Femur (tissue), 1 donor: ENCODE data around the gene ARHGAP24.
"Not testable (repeated sequence)": the region's sequence is repeated elsewhere in the genome, so short reads cannot be mapped to it uniquely, and the experiment has no call there.

ENCODE experiments used
- DNase-seq: peaks from one replicate; pipeline ENCODE4 v3.0.0-alpha.2; 2017

The ARHGAP24 gene

DNA sequence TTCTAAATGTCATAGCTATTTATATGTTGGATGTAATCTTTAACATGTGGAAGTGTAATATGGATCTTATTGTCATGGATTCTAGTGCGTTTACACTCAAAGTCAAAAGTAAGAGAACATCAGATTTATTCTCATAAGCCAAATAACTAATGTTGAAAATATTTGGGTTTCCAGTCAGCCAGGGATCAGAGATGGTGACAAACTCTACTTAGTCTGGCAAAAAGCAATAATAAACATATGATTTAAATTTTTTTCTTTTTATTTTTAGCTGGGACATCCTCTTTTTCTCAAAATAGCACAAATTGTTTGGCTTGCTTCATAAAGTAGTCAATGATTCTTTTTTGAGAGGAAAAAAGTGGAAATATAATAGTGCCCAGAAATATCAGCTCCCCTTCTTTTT is 392.3 kb downstream of the ARHGAP24 start:
- DNase-seq = no peak

DNA sequence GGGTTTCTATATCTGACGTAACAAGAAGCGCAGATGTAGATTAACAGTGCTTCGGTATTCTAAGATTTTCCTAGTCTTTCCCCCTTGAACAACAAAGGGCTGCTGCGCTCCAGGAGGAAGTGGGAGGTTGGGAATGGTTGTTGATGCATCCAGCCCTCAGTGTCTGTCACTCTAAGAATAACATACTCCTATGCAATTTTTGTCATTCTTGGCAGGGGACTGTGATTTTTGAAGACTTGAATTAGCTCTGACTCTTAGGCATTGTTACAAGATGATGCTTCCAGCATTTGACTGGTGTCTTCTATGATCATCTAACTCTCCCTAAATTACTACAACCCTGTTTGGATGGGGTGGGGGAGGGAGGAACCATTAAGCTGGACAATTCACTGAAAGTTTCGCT is 394.2 kb downstream of the ARHGAP24 start:
- no peak for DNase-seq

DNA sequence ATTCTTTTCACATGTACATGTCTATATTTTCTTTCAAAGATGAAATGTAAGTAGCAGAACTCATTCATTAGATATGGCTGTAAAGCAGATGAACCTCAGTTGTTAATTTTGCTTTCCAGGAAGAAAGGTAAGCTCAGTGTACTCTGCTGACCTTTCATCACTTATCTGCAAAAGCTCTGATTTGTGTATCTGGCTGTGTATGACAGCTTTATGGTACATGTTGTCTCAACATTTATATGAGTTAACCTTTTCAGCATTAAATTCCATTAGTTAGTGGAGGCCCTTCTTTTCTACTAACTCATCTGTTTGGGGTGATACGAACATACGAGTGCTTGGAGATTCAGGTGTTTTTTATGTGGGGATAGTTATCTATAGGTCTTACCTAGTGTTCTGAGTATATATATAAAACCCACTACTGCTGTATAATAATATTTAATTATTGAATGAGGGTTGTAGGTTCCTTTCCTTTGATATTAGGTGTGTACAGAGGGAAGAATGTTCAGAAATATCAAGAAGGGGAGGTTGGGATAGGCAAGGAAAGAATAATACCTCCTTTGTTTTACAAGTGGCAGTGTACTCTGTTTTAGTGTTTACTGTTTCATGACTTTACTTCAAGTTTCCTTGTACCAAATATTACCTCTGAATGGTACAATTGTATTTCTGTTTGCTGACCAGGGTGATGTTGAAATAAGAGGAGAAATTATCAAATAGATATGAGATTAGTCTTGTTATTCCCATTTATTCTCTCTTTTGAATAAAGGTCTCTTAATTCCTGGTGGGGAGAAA is 395.5 kb downstream of the ARHGAP24 start:
- DNase-seq = no peak

DNA sequence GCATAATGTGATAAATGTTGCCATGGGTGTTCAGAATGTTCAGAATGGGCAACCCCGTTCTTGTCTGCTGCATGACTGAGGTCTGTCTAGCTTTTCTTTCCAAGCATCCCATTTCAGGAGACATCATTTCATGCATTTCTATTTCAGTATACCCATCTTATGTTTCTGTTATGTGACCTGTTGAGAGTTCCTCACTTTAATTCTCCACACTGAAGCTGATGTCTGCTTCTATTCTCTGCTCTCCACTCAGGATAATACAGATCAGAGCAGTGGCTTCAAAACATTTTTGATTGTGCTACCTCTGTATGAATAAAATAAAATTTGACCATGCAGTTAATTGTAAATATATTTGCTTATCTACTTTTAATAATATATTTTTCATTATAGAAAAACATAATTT is 398.6 kb downstream of the ARHGAP24 start:
- no peak for DNase-seq

DNA sequence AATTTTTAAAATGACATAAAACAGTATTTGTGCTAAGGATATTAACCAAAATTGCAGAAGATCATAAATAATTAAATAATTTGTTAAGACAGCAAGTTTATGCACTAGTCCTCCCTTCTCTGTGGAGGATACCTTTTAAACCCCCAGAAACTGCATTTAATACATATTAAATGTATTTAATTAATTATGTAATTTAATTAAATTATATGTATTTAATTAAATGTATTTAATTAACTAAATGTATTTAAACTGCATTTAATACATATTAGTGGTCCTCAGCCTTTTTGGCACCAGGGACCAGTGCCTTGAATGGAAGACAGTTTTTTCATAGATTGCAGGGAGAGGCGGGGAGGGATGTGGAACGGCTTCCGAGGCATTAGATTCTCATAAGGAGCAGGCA is 404.6 kb downstream of the ARHGAP24 start:
- DNase-seq = no peak

DNA sequence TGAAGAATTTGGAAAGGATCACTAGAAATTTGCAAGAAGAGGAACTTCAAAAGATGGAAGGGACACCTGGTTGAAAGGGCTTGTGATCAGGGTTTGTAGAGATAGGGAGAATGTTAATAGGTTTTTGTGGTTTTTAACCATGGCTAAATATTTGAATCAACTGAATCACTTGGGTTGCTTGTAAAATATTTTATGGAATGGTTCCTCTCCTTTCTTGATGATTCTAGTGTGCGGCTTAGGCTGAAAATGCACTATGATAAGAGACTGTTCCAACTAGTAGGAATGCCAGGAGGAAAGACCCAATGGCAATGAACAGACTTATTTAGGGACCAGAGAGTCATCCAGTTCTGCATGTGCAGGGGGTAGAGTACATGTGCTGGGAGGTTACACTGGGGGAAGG is 408.2 kb downstream of the ARHGAP24 start:
- DNase-seq = no peak

DNA sequence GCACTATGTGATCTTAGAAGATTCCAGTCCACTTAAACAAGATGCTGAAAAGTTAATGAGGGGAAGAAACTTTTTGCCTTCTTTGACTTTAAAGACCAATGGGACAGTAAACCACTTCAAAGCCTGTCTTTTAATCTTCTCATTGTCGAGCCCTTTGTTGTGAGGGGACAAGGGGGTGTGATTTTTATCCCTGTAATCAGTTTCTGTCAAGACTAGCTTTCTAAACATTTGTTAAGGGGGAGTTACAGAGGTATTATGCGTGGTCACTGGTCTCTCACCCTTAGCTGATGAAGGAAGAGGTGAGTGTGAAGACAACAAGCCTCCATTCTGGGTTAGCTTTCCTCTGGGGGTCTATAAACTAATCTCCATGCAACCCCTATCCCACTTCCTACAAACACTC is 409.3 kb downstream of the ARHGAP24 start:
- DNase-seq = no peak

DNA sequence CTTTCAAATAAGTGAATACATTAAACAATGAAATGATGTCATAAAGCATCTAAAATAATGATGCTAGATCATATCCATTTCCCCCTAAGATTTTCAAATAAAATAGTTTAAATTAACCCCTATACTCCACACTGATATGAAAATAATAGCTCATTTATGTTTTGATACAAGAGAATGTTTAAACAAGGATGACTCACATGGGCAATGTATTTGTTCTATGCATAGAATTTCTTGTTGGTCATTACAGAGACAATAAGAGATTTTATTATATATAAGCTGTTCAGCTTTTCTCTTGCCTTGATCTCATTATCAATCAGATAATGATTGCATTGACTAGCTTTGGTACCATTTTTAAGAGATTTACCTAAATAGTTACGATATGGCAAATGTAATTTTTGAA is 411.7 kb downstream of the ARHGAP24 start:
- DNase-seq = no peak

DNA sequence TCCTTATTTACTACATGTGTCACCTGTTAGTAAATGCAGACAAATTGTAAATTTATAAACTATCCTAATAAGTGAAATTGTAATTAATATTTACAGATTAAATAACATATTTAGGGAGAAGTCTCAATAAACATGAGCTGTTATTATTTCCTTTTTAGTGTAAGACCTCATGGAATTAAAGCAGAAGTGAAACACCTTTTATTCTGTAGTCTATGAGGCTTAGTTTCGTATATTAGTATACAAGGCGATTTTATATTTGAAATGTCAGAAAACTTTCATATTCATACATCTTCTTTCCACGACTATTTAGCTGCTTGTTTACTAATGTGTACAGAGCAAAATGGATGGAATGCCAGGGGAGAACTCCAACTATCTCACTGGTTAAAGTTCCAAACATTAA is 414.4 kb downstream of the ARHGAP24 start:
- no peak for DNase-seq

DNA sequence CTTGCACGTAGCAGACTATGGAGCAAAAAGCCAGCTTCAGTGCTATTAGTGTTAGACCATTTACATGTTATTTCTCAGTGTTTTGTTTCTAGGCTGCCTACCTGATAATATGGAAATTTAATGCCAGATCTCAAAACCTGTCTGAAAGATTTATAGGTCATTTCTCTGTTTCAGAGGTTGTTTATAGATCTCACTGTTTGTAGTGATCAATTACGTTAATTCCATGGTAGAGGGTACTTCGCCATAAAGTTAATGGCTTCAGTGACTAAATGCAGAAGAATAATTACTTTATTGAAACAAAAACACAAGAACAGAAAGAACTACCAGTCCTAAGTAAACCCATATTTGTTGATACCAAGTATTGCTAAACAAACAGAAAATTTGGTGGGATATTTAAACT is 420.8 kb downstream of the ARHGAP24 start:
- DNase-seq = no peak

DNA sequence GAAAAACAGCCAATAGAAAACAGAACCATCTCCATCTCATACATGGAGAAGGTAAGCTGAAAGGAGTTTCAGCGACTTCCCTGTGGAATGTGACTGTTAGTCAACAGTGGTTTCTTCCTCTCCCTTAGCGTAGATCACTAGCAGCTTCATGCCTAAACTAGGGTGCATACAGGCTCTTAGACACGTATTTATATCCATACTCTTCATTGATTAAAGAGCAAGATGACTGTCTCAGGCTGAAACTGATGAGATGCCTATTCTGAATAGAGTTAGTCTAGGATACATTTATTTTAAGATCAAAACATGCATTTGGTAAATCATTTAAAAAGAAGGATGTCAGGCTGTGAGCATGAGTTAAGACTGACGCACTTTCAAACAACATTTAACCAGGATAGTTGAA is 423.3 kb downstream of the ARHGAP24 start:
- no peak for DNase-seq

DNA sequence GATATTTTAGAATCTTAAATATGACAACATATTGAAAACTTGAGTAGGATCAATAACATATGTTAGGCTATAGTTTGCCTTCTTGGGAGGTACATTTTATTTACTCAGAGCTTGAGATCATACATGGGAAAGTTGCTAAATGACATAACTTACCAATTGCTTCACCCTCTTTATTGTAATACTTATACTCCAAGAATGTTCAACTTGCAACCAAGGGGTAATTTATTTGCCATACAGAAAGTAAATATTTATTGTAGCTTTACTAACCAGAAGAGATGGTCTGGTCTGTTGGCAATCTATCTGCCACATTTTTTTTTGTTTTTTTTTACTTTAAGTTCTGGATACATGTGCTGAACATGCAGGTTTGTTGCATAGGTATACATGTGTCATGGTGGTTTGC is 426.6 kb downstream of the ARHGAP24 start:
- DNase-seq = no peak

DNA sequence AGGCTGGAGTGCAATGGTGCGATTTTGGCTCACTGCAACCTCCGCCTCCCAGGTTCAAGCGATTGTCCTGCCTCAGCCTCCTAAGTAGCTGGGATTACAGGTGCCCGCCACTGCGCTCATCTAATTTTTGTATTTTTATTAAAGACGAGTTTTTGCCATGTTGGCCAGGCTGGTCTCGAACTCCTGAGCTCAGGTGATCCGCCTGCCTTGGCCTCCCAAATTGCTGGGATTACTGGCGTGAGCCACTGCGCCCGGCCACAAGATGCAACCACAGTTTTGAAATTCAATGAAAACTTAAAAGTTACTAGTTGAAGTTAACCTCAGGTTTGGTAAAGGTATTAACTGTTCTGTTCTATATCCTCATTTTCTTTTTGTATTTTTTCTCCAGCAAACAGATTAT is 427.7 kb downstream of the ARHGAP24 start:
- DNase-seq = not testable (repeated sequence)

DNA sequence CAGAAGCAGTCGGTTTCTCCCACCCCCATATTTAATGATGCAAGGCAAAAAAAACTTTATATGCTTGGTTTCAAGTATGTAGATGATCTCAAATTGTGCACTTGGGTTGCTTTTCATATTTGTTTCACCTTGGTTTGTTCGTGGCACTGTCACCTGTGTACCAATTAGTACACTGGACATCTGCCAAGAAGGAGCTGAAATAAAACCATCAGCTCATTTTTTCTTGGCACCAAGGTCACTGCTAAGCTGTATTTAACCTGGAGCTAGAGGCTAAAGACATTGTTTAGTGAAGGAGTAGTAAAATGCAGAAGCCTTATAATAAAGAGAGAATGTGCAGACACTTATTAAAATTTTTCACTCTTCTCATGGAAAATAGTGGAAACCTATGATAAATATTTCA is 430.8 kb downstream of the ARHGAP24 start:
- no peak for DNase-seq

DNA sequence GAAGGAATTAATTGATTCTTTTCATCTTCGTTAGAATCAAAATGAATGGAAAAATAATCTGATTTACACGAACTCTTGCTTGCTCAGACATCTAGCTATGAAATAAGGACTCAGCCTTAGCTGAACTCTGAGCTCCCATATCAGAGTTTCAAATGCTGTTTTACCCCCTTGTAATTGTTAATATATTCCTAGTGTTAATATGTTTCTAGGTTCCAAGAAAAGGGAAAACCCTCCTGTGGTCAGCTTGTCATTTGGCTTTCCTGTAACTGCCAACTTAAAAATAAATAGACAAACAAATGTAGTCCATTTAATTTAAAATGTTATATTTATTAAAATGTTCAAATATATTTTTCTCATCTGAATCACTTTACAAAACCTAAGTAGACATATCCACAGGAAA is 432.1 kb downstream of the ARHGAP24 start:
- DNase-seq = no peak

DNA sequence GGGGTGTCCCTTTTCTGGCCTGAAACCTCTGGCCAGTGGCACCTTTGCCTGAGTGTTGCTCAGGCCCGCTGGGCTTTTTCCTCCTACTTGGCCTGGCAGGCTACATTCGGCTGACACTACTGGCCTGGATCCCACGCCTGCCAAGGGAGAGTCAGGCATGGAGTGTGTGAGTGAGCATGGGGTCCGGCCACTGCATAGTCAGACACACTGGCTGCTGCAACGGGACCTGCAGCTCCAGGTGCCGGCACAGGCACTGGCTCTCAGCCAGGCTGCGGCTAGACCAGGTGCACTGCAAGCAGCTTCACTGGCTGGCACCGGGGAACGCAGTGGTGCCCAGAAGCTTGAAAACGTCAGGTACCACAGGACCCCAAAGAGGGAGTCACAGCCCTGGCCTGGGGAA is 434.9 kb downstream of the ARHGAP24 start:
- DNase-seq = no peak

DNA sequence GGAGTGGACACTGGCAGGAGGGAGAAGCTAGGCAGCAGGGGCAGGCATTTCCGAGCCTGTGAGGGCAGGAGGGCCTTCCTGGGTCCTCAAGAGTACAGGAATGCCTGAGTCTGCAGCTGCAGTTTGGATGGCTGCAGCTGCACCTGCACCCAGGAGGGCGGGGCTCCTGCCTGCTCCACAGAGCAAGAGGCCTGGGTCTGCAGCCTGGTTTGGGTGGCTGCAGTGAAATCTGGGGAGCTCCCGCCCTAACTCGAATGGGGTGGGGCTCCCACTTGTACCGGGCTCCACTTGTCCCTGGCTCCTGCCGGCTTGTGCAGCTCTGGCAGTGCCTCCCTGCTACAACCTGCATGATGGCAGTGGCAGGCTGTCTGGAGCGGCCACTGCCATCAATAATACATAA is 436.0 kb downstream of the ARHGAP24 start:
- DNase-seq = no peak

DNA sequence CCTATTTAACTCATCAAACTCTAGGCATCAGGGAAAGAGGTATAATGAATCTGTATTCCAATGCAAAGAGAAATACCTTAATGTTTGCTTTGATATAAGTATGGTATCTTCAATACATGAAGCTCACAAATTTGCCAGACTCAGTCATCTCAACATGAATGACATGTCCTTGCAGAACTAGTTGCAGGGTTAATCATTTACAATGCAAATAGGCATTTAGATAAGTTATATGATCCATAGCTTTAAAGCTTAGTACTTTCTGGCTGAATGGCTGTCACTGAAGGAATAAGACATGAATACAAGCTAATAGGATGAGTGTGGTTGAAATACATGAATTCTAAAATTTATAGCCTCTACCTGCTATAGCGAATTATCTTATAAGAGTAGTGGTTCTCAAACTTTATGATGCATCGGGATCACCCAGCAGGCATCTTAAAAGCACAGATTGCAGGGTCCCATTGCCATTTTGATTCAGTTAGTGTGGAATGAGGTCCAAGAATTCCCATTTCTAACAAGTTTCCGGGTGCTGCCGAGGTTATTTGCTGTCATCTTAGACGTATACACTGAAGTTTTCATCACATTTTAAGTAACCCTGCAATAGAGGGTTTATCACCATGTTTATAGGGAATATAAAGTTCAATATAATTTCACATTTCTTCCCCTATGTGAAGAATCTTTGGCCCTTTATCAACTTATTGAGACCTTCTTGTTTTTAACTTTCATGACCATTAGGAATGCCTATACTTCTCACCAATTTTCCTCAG is 439.2 kb downstream of the ARHGAP24 start:
- no peak for DNase-seq

DNA sequence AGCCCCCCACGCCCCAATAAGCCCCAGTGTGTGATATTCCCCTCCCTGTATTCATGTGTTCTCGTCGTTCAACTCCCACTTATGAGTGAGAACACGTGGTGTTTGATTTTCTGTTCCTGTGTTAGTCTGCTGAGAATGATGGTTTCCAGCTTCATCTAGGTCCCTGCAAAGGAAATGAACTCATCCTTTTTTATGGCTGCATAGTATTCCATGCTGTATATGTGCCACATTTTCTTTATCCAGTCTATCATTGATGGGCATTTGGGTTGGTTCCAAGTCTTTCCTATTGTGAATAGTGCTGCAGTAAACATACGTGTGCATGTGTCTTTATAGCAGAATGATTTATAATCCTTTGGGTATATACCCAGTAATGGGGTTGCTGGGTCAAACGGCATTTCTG is 440.6 kb downstream of the ARHGAP24 start:
- DNase-seq = not testable (repeated sequence)

DNA sequence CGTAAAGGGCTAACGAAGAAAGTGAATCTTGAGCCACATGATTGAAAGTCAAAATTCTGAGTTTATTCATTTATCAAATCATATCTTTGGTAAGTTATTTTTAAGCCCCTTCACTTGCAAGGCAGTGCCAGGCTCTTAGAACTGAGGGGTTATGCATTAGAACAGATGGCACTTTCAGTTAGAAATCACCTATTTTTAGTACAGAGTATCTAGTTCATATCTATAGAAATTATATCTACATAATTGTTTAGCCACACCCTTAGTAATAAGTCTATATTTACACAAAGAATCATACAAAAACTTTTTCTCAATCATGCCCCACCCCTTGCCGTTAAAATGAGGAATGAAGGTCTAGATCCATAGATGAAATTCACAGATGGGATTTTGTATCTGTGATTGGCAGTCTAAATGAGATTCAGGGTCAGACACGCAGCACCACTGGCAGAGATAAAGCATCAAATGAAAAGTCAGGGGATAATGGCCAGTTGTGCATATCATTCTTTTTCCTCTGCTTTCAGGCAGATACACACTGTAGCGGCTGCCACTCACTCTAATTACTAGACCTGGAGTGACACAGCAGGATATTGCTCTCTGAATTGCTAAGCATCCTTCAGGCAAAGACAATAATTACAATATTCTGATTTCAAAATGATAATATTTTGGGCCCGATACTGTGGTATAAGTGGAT is 444.4 kb downstream of the ARHGAP24 start:
- no peak for DNase-seq

DNA sequence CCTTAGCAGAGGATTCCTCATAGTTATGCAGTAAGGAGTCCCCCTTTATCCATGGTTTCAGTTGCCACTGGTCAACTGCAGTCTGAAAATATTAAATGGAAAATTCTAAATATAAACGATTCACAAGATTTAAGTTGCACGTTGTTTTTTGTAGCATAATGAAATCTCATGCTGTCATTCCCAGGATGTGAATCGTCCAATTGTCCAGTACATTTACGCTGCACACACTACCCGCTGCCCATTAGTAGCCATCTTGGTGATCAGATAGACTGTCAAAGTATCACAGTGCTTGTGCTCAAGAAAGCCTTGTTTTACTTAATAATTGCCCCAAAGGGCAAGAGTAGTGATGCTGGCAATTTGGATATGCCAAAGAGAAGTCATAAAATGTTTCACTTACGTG is 450.1 kb downstream of the ARHGAP24 start:
- no peak for DNase-seq

DNA sequence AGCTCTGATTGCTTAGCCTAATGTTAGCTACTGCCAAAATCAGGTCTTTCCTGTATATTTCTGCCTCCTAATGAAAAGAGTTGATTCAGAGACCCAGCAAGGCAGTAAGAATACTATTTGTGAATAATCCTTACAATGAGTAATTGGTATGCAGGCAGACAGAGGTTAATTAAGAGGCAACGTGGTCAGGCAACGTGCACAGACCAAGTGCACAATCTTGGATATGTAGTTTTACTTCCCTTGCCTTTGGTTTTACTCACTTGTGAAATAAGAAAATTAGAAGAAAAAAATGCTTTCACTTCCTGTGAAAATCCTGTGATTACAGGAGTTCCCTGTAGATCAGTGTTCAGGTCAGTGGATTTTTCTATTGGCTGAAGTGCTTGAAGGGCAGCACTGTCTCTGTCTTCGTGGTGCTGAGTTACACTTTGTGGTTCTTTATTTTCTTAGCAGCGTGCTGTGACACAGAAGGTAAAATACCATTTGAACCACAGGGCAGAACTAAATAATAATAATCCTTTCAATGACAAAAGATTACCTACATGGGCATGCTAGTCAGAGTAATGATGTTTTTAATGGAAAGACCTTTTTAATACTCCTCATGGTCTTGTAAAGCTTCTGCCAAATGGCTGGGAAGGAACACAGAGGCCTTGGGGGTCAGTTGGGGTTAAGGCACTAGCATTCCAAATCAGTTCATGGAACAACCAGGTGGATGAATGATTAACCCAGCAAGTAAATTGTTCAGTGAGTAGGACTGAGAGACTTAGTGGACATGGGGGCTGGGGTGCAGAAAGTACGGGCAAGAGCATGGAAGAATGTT is 454.0 kb downstream of the ARHGAP24 start:
- no peak for DNase-seq
